ENCODE data around the gene B4GALNT2.

B4GALNT2 gene

GRCh38 chr17:49216482-49216881 lies 83.9 kb downstream of the B4GALNT2 start:
- no peak for DNase-seq

GRCh38 chr17:49216953-49217650 lies 84.5 kb downstream of the B4GALNT2 start:
- DNase-seq, result no peak

- no peak for DNase-seq
Measured at GRCh38 chr17:49217651-49218413, 85.3 kb downstream of the B4GALNT2 start.

DNA sequence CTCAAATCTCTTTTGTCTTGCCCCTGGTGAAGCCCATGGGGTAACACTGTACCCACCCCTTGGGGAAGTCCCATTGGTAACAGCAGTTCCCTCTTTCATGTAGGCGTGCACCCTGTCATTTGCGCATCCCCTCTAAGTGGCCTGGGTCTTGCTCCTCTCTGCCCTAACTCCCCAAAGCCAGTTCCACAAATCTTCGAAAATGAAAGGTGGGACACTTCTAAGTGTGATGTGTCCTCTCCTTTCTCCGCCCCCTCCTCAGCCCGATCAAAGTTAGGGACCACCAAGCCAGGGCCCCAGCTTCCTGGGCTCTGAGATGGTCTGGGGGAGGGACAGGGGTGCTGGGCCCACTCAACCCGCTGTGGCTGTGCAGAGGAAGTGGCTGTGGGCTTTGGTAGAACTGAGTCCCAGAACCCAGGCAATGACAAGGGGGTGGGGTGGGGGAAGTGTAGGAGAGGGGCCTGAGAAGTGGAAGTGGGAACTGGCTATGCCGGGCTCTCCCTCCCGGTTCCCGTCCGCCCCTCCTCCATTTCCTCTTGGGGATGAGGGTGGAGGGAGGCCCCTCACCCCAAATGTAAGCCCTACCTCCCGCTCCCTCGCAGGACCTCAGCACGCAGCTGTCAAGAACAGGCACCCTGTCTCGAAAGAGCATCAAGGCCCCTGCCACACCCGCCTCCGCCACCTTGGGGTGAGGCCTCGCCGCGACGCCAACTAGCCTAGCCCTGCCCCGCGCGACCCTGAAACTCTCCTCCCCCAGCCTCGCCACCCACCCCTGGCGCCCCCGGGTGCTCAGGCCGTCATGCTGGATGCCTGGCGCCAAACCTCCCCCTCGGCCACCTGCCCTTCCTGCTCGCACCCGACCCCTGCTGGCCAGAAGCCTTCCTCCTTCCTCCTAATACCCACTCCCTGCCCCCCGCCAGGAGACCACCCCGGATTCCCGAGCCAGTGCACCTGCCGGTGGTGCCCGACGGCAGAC lies 86.7 kb downstream of the B4GALNT2 start:
- no peak for DNase-seq

GRCh38 chr17:49219987-49220386 lies 87.4 kb downstream of the B4GALNT2 start:
- no peak for DNase-seq

GRCh38 chr17:49223168-49223516 lies 90.6 kb downstream of the B4GALNT2 start:
- DNase-seq, result no peak

GRCh38 chr17:49223517-49224197 lies 91.1 kb downstream of the B4GALNT2 start:
- DNase-seq, result peak; percentile 74

DNA sequence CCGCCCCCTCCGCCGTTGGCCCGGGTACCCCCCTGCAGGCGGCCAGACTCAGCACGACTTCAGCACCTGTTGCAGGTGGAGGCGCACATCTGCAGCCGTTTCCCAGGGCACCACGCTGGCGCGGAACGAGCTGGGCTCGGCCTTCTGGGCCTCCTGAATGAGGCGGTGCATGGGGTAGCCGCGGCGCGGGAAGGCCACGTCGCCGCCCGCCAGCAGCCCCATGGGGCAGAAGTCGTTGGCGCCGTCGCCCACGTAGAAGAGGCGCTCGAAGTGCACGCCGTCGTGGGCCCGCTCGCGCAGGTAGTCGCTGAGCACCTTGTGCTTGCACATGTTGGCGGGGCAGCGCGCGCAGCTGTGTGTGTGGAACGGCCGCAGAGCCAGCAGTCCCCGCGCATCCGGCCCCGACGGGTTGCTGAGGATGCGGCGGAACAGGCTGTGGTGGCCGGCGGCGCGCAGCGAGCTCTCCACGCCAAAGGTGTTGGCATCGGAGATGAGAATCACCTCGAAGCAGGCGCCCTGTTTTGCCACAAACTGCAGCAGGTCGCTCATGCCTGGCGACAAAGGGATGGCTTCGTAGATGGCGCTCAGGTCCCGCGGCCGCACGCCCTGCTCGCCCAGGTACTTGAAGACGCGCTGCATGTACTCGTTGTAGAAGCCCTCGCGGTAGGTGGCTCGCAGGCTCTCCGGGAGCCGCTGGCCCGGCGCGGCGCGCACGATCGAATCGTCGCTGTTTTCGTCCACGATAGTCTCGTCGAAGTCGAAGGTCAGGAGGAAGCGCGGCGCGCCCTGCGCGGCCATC lies 91.8 kb downstream of the B4GALNT2 start:
- DNase-seq, result peak; percentile 37

DNA sequence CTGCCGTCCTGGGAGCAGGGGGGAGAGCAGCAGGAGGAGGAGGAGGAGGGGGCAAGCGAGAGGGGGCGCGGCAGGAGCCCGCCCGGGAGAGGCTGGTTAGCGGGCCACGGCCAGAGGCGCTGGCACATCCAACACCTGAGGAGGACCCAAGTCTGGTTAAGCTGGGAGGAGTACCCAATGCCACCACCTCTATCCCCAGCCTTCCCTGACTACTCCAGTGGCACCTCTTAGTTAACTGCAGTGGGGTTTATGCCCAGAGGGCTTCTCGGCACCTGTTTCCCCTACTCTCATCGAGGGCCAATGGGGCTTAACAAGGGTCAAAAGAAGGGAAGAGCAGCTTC lies 92.4 kb downstream of the B4GALNT2 start:
- DNase-seq, result no peak

DNA sequence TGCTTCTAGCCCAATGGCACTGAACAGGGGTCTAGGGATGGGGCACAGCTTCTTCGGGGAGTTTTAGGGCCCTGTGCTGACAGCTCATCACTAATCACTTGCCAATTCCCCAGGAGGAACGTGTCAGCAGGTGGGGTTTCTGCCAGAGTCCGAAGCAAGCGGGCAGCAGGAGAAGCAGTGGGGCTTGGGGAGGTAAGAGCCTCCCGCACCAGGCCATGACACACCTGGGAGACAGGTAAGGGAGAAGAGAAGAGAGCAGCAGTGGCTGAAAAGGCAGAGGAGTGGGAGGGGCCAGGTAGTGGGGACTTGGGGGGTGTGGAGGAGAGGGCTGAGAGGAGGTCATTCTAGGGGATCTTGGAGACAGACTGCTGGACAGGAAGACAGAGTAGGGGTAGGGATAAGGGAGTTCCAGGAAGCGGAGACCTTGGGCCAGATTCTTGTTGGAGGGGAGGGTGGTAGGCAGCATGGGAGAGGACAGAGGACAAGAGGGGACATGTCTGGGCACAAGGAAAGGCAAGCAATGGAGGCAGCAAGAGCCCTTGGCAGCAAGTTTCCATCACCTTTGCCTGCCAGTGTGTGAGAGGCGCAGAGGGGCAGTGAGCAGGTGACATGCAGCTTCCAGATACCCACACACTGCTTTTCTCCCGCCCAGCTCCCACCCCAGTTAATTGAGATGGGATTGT lies 93.1 kb downstream of the B4GALNT2 start:
- DNase-seq, result no peak
